Calu3 (cell line): ENCODE results near the gene HNRNPUL2. TPM values are rescaled to one million over a fixed set of nuclear protein-coding genes. Genes with fewer than 3 reads are reported as not detected.

Source experiments
- BruUV-seq: library from RNA; stranded (reverse); fragments of 400-500 nt; replicated peaks from 2 replicates; lab custom pipeline; 2021; lab: Mats Ljungman, UMichigan
- CTCF ChIA-PET: fragments of 300-600 bp; sonication (Branson Sonifier 250); formaldehyde crosslinking; loops from one replicate; lab custom pipeline; 2022; ENCODE audit warnings: antibody characterized with exemption; lab: Charles Lee
- DNase-seq: peaks from one replicate; pipeline ENCODE4 v3.0.0; 2022
- H3K27ac Mint-ChIP-seq: one replicate; pipeline ENCODE4 v1.8.0; 2022; ENCODE audit warnings: mixed read lengths; ENCODE audit not compliant: unreplicated experiment
- H3K27me3 Mint-ChIP-seq: one replicate; pipeline ENCODE4 v1.8.0; 2022; ENCODE audit warnings: mixed read lengths; ENCODE audit not compliant: unreplicated experiment
- H3K36me3 Mint-ChIP-seq: one replicate; pipeline ENCODE4 v1.8.0; 2022; ENCODE audit warnings: mild to moderate bottlenecking, moderate library complexity, mixed read lengths; ENCODE audit not compliant: insufficient read depth, unreplicated experiment
- H3K4me1 Mint-ChIP-seq: one replicate; pipeline ENCODE4 v1.8.0; 2022; ENCODE audit warnings: mild to moderate bottlenecking, low read depth, mixed read lengths; ENCODE audit not compliant: unreplicated experiment
- H3K4me3 Mint-ChIP-seq: one replicate; pipeline ENCODE4 v1.8.0; 2022; ENCODE audit warnings: mild to moderate bottlenecking, low read depth, moderate library complexity, mixed read lengths; ENCODE audit not compliant: unreplicated experiment
- H3K9me3 Mint-ChIP-seq: one replicate; pipeline ENCODE4 v1.8.0; 2022; ENCODE audit warnings: low read depth, mixed read lengths; ENCODE audit not compliant: unreplicated experiment
- intact Hi-C: fragments of 100-400 bp; cut with micrococcal nuclease; formaldehyde crosslinking; loops from one replicate; pipeline ENCODE4 v1.10.0; 2022; ENCODE audit not compliant: unreplicated experiment
- total RNA-seq: library from RNA; stranded (reverse); gene quantifications from 2 replicates; pipeline ENCODE4 v1.2.3, GENCODE V29; 2022
- TF ChIP-seq, protein P1 (sequence below): fragments of 200-600 bp; IDR thresholded peaks from one replicate; pipeline ENCODE4 v1.8.0; 2022; ENCODE audit warnings: antibody characterized with exemption; ENCODE audit not compliant: unreplicated experiment

Gene HNRNPUL2
- total RNA-seq, 1 experiment from 2014 or later: 52.7 TPM

DNA sequence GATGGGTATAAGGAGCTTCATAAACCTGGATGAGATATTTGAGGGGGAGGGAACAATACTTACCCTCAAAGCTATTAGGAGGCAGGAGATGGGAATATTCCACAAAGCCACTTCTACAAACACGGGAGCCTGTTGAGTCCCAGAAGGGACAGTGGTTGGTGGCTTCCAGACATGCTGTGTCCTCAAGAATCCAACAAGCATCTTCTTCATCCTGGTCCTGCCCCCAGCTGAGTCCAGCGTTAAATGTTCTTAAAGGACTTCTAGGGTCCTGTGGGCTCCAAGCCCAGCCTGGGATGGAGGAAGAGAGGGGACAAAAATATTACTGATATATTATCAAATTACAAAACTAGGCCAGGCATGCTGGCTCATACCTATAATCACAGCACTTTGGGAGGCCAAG is 59.8 kb downstream of the HNRNPUL2 start:
- intact Hi-C loops: no loop called here
- no peaks in the 10 kb centered on the region for H3K27me3 Mint-ChIP-seq
- H3K4me1 Mint-ChIP-seq: peaks cover 9% of the 10 kb centered on the region
- H3K36me3 Mint-ChIP-seq: peaks cover 90% of the 10 kb centered on the region
- no peak overlapping the region for H3K27ac Mint-ChIP-seq
- TF ChIP-seq, protein P1, sequence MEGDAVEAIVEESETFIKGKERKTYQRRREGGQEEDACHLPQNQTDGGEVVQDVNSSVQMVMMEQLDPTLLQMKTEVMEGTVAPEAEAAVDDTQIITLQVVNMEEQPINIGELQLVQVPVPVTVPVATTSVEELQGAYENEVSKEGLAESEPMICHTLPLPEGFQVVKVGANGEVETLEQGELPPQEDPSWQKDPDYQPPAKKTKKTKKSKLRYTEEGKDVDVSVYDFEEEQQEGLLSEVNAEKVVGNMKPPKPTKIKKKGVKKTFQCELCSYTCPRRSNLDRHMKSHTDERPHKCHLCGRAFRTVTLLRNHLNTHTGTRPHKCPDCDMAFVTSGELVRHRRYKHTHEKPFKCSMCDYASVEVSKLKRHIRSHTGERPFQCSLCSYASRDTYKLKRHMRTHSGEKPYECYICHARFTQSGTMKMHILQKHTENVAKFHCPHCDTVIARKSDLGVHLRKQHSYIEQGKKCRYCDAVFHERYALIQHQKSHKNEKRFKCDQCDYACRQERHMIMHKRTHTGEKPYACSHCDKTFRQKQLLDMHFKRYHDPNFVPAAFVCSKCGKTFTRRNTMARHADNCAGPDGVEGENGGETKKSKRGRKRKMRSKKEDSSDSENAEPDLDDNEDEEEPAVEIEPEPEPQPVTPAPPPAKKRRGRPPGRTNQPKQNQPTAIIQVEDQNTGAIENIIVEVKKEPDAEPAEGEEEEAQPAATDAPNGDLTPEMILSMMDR: no peak
- no peak for DNase-seq
- no peaks in the 10 kb centered on the region for H3K9me3 Mint-ChIP-seq
- no peak overlapping the region for H3K4me3 Mint-ChIP-seq
- CTCF ChIA-PET: interaction anchor here (0.5 to 0.6 kb wide), 3 partner anchors 37 to 162 kb away, joined by 3 to 5 read pairs (median 3); no protein-coding TSS in a partner anchor
- BruUV-seq: no TSS peak

DNA sequence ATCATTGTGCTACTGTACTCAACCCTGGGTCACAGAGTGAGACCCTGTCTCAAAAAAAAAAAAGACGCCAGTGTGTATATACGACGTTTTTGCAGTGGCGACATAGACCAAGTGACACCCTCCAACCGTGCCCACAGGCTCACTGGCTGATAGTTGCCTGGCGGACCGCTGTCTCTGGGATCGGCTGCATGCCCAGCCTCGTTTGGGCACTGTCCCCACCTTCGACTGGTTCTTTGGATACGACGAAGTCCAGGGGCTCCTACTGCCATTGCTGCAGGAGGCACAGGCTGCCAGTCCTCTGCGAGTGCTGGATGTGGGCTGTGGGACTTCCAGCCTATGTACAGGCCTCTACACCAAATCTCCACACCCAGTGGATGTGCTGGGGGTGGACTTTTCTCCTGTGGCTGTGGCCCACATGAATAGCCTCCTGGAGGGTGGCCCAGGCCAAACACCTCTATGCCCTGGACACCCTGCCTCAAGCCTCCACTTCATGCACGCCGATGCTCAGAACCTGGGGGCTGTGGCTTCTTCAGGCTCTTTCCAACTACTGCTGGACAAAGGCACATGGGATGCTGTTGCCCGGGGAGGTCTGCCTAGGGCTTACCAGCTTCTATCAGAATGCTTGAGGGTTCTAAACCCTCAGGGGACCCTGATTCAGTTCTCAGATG is 60.9 kb downstream of the HNRNPUL2 start:
- no peaks in the 10 kb centered on the region for H3K27me3 Mint-ChIP-seq
- peaks cover 9% of the 10 kb centered on the region for H3K4me1 Mint-ChIP-seq
- peak overlapping the region; percentile 66 for H3K27ac Mint-ChIP-seq
- TF ChIP-seq, protein P1: no peak
- CTCF ChIA-PET: interaction anchor here (0.6 kb wide), 1 partner anchor 82 kb away, joined by 7 read pairs; no protein-coding TSS in a partner anchor
- no peak for DNase-seq
- intact Hi-C loops: no loop called here
- peaks cover 79% of the 10 kb centered on the region for H3K36me3 Mint-ChIP-seq
- no TSS peak for BruUV-seq
- H3K9me3 Mint-ChIP-seq: no peaks in the 10 kb centered on the region
- peak overlapping the region; percentile 91 for H3K4me3 Mint-ChIP-seq

DNA sequence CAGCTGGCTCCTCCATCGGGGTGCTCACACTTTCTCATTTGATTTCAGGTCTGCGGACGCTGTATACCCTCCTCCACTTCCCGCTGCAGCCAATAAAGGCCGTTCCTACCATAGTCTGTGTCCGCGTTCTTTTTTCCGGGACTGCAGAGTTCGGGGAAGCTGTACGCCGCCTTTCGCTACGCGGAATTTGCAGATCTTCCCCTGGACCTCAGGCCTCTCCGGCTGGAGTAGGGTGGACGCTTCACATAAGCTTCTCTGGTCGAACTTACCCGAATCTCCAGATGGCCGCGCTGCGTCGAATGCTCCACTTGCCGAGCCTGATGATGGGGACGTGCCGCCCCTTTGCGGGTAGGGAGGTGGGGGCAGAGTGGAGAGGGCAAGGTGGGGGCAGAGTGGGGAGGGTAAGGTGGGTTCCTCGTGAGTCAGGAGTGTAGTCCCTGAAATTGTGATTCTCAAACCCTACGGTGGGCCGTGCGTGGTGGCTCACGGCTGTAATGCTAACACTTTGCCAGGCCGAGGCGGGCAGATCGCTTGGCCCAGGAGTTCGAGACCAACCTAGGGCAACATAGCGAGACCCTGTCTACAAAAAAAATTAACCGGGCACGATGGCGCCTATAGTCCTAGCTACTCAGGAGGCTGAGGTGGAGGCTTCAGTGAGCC is 61.5 kb downstream of the HNRNPUL2 start:
- H3K4me3 Mint-ChIP-seq: peak overlapping the region; percentile 91
- no peaks in the 10 kb centered on the region for H3K9me3 Mint-ChIP-seq
- peaks cover 73% of the 10 kb centered on the region for H3K36me3 Mint-ChIP-seq
- TF ChIP-seq, protein P1: no peak
- H3K4me1 Mint-ChIP-seq: peaks cover 9% of the 10 kb centered on the region
- no TSS peak for BruUV-seq
- H3K27me3 Mint-ChIP-seq: no peaks in the 10 kb centered on the region
- DNase-seq: peak; percentile 30
- intact Hi-C loops: no loop called here
- CTCF ChIA-PET: interaction anchor here (0.6 to 2.0 kb wide), 8 partner anchors 9 to 554 kb away, joined by 3 to 6 read pairs (median 3); partner anchors contain the start of genes EEF1G, INTS5, MTA2 and TUT1
- H3K27ac Mint-ChIP-seq: peak overlapping the region; percentile 99

DNA sequence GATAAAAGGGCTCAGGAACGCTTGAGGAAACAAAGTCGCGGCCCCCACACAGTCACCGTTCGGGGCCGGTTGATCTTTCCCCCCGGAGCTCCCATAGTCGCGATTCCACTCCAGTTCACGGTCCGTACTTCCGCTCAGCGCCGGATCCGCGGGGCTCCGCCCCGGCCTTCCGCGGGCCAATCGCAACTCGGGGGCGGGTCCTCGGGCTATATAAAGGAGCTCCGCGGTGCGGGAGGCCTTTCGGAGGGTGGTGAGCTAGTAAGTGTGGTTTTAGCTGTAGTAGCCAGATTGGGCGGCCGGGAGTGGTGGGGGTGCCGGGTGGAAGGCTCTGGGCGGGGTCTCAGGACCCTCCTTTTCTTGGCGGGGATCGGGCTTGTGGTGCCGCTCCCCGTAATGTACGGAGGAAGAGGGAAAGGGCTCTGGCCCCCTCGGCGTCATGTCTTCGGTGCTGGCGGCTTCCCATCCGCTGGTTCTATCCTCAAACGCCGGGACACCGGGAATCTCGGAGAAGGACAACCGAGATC is 62.1 kb downstream of the HNRNPUL2 start, which contains the start of the genes C11orf98 and CSKMT:
Gene C11orf98 (minus strand): TSS at position 136 of the 524 bp plus-strand sequence. CDS start 41 bp downstream, at position 95.
Gene CSKMT (plus strand): TSS at position 238 of the 524 bp plus-strand sequence. CDS start 568 bp downstream, outside the sequence.
- H3K4me1 Mint-ChIP-seq: peaks cover 9% of the 10 kb centered on the region
- DNase-seq: peak; percentile 96
- no peaks in the 10 kb centered on the region for H3K27me3 Mint-ChIP-seq
- no peaks in the 10 kb centered on the region for H3K9me3 Mint-ChIP-seq
- CTCF ChIA-PET: interaction anchor here (0.6 to 2.0 kb wide), 8 partner anchors 10 to 555 kb away, joined by 3 to 6 read pairs (median 3); partner anchors contain the start of genes EEF1G, INTS5, MTA2 and TUT1
- peak within 1 kb of the TSS; percentile 99 for H3K27ac Mint-ChIP-seq
- peak within 1 kb of the TSS; percentile 91 for H3K4me3 Mint-ChIP-seq
- TF ChIP-seq, protein P1: no peak
- BruUV-seq: TSS peak; percentile 92
- intact Hi-C loops: no loop called here
- peaks cover 67% of the 10 kb centered on the region for H3K36me3 Mint-ChIP-seq
